HepG2 (cell line): ENCODE measurements around the gene UROS. TPM values are rescaled to one million over a fixed set of nuclear protein-coding genes. Genes with fewer than 3 reads are reported as not detected.

Experiments used
- ATAC-seq: fragments of 200-7000 bp; cut with Tn5 transposase; 3 replicates; pipeline ENCODE4 v1.9.1; 2020; ENCODE audit warnings: mild to moderate bottlenecking, moderate library complexity
- BruUV-seq: library from RNA; stranded (reverse); fragments of 400-500 nt; replicated peaks from 2 replicates; lab custom pipeline; 2021; lab: Mats Ljungman, UMichigan
- CTCF ChIA-PET: fragments of 300-600 bp; formaldehyde crosslinking; extraction: SDS; loops from one replicate; lab custom pipeline; 2021; ENCODE audit warnings: low total read pairs, inconsistent platforms, low intra/inter-chr PET ratio; lab: Yijun Ruan, JAX
- POLR2A ChIA-PET: fragments of 350-600 bp; sonication (Branson Sonifier 250); formaldehyde crosslinking; loops from one replicate; lab custom pipeline; 2020; ENCODE audit warnings: antibody characterized with exemption, inconsistent platforms; lab: Yijun Ruan, JAX
- DNase-seq: peaks from one replicate; pipeline ENCODE4 v3.0.0-alpha.2; 2015; ENCODE audit warnings: low spot score
- FAIRE-seq: peaks from 3 replicates; lab custom pipeline; 2011; peaks lifted over from hg19 to GRCh38; lab: Jason Lieb, UNC
- H2AFZ ChIP-seq: one replicate; pipeline ENCODE4 v1.6.1; 2011; ENCODE audit warnings: low read length, inconsistent platforms
- H3K27ac ChIP-seq: fragments of 300-600 bp; 3 replicates; pipeline ENCODE4 v1.8.0; 2011; ENCODE audit warnings: mixed run types, mild to moderate bottlenecking, mixed read lengths, low read length, inconsistent platforms; ENCODE audit not compliant: insufficient read depth; ENCODE audit errors: extremely low read length
- H3K27me3 ChIP-seq, 2 experiments: fragments of 200-600 bp in 1 of 2; 2 replicates in 1 of 2; 3 replicates in 1 of 2; pipeline versions ENCODE4 v1.6.0 to v1.8.0; 2011; ENCODE audit warnings: low read length in 2 of 2, mild to moderate bottlenecking in 2 of 2, moderate library complexity in 2 of 2, inconsistent platforms in 1 of 2; ENCODE audit not compliant: insufficient read depth in 2 of 2, control insufficient read depth in 1 of 2
- H3K36me3 ChIP-seq, 2 experiments: fragments of 200-600 bp in 1 of 2; replicated peaks in 1 of 2; 2 replicates in 1 of 2; 3 replicates in 1 of 2; pipeline versions ENCODE4 v1.5.1 to v1.8.0; 2011; ENCODE audit warnings: low read length in 2 of 2, inconsistent platforms in 1 of 2; ENCODE audit not compliant: insufficient read depth in 2 of 2, control insufficient read depth in 1 of 2
- H3K4me1 ChIP-seq: 2 replicates; pipeline ENCODE4 v1.5.1; 2012; ENCODE audit warnings: low read length, inconsistent platforms; ENCODE audit not compliant: insufficient read depth
- H3K4me2 ChIP-seq: 2 replicates; pipeline ENCODE4 v1.6.0; 2011; ENCODE audit warnings: low read depth, low read length, inconsistent platforms
- H3K4me3 ChIP-seq, 3 experiments: fragments of 200-600 bp in 1 of 3; sonication (generic), shearing (Covaris generic) in 1 of 3; replicated peaks in 1 of 3; 2 replicates each; pipeline ENCODE4 v1.5.1; 2011 to 2016; ENCODE audit warnings: low read length in 3 of 3, inconsistent platforms in 2 of 3, low read depth in 2 of 3, mild to moderate bottlenecking in 2 of 3, control low read depth in 1 of 3, mixed read lengths in 1 of 3; ENCODE audit not compliant: insufficient read depth in 1 of 3
- H3K79me2 ChIP-seq: one replicate; pipeline ENCODE4 v1.6.1; 2011; ENCODE audit warnings: low read length, inconsistent platforms; ENCODE audit not compliant: insufficient read depth
- H3K9ac ChIP-seq: 2 replicates; pipeline ENCODE4 v1.6.0; 2011; ENCODE audit warnings: mild to moderate bottlenecking, low read depth, low read length, inconsistent platforms; ENCODE audit not compliant: insufficient read depth
- H3K9me3 ChIP-seq: 2 replicates; pipeline ENCODE4 v1.5.1; 2012; ENCODE audit warnings: mild to moderate bottlenecking, low read length
- H4K20me1 ChIP-seq: 2 replicates; pipeline ENCODE4 v1.6.0; 2011; ENCODE audit warnings: inconsistent platforms, mild to moderate bottlenecking, low read length, moderate library complexity; ENCODE audit not compliant: insufficient read depth
- KAT2B ChIP-seq: fragments of 150-350 bp; IDR thresholded peaks from 2 replicates; pipeline ENCODE4 v1.6.1; 2014; ENCODE audit warnings: low read depth, low read length, borderline replicate concordance
- NKX3-1 ChIP-seq: sonication (generic); formaldehyde crosslinking; IDR thresholded peaks from 2 replicates; pipeline ENCODE4 v1.5.0; 2020; ENCODE audit warnings: missing genetic modification reagents
- NONO ChIP-seq, 2 experiments: fragments of 450-650 bp in 1 of 2; sonication (generic) in 1 of 2; formaldehyde crosslinking in 1 of 2; IDR thresholded peaks in 1 of 2; conservative IDR thresholded peaks in 1 of 2; 2 replicates each; pipeline versions ENCODE4 v1.6.1 to v1.8.0; 2017 to 2022; ENCODE audit warnings: mild to moderate bottlenecking in 1 of 2, missing genetic modification reagents in 1 of 2, moderate library complexity in 1 of 2
- RORA ChIP-seq: sonication (generic); formaldehyde crosslinking; IDR thresholded peaks from 2 replicates; pipeline ENCODE4 v1.5.0; 2020; ENCODE audit warnings: mild to moderate bottlenecking, missing genetic modification reagents, moderate library complexity
- ZNF224 ChIP-seq: sonication (generic); formaldehyde crosslinking; IDR thresholded peaks from 2 replicates; pipeline ENCODE4 v1.5.0; 2020; ENCODE audit warnings: mild to moderate bottlenecking, missing genetic modification reagents
- WGBS: methylation state at CpG from one replicate; pipeline ENCODE4 v1.1.6; 2017; ENCODE audit warnings: low lambda C conversion rate; 5-methylcytosine and 5-hydroxymethylcytosine counted together
- in situ Hi-C: cut with HindIII; loops from 2 replicates; pipeline ENCODE4 v1.10.0; 2017; ENCODE audit warnings: low pct_unique_long_range_greater_than_20kb; ENCODE audit not compliant: extremely low pct_ligation_motif_present
- intact Hi-C: fragments of 100-400 bp; cut with micrococcal nuclease; formaldehyde crosslinking; loops from one replicate; pipeline ENCODE4 v1.10.0; 2022; ENCODE audit not compliant: unreplicated experiment
- polyA plus RNA-seq, 8 experiments: library from polyadenylated mRNA; depleted of rRNA in 3 of 8; stranded (reverse) in 7 of 8; unstranded in 1 of 8; fragments of >200 nt; fragmentation: Illumina TruSeq in 4 of 8; extraction: Trizol in 4 of 8; gene quantifications; 2 replicates each; pipeline versions ENCODE4 v1.2.1 to v1.2.3, GENCODE V29; 2011 to 2016; ENCODE audit warnings: low read depth in 4 of 8, missing spikeins in 1 of 8, mixed read lengths in 1 of 8; ENCODE audit not compliant: insufficient read depth in 1 of 8
- total RNA-seq, 5 experiments: library from RNA; depleted of rRNA; stranded (reverse); fragments of >200 nt; fragmentation: Illumina TruSeq; extraction: Trizol; gene quantifications; 2 replicates each; pipeline ENCODE4 v1.2.3, GENCODE V29; 2016; ENCODE audit warnings: low read depth in 1 of 5
- TF ChIP-seq, protein P1 (sequence below): sonication (generic); formaldehyde crosslinking; IDR thresholded peaks from 2 replicates; pipeline ENCODE4 v1.8.0; 2022; ENCODE audit warnings: mild to moderate bottlenecking, missing genetic modification reagents, moderate library complexity
- TF ChIP-seq, protein P2 (sequence below): sonication (generic); formaldehyde crosslinking; IDR thresholded peaks from one replicate; pipeline ENCODE4 v1.5.1; 2020; ENCODE audit warnings: mild to moderate bottlenecking, missing genetic modification reagents; ENCODE audit errors: not compliant biosample characterization

Gene UROS
- total and polyA plus RNA-seq, 2 of the 13 experiments (the other 11 are each of a cell fraction or from before 2014, with no cell fraction given): 14.8 to 49.9 TPM

DNA sequence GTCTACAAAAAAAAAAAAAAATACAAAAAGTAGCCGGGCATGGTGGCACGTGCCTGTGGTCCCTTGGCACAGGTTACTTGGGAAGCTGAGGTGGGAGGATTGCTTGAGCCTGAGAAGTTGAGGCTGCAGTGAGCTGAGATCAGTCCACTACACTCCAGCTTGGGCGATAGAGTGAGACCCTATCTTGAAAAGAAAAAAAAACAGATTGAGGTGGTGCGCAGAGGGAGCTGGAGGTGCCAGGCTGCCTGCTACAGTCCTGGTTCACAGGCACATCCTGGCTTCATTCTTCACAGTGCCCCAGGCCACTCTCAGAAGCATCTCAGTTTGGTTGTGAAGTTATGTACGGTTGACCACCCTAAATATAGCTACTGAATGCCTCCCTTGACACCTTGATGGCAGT is 52.2 kb downstream of the UROS start:
- no peak for DNase-seq
- WGBS: 93% methylated on average over 5 of the region's 5 CpGs
- no peak overlapping the region for H3K9ac ChIP-seq
- no peak overlapping the region for H3K27ac ChIP-seq
- no peak overlapping the region for H3K4me2 ChIP-seq
- H3K9me3 ChIP-seq: no peaks in the 10 kb centered on the region
- no peaks in the 10 kb centered on the region; a peak in 1 of 5 replicates for H3K27me3 ChIP-seq
- intact Hi-C loops (loop anchor here (10.0 kb wide), 1 partner anchor 54 kb away; the partner anchor contains the start of genes BCCIP and UROS), in situ Hi-C loops (no loop called here)
- peaks cover 0 to under 1% of the 10 kb centered on the region in 2 experiments; a peak in 2 of 5 replicates for H3K36me3 ChIP-seq
- H3K4me3 ChIP-seq: no peak overlapping the region
- no TSS peak for BruUV-seq
- ChIA-PET POLR2A (no interaction called here), CTCF (no interaction called here)
- no peak for TF ChIP-seq KAT2B
- no peak for TF ChIP-seq ZNF224 (CRISPR knock-in tag)
- no peak for TF ChIP-seq RORA (CRISPR knock-in tag)
- TF ChIP-seq, protein P1, sequence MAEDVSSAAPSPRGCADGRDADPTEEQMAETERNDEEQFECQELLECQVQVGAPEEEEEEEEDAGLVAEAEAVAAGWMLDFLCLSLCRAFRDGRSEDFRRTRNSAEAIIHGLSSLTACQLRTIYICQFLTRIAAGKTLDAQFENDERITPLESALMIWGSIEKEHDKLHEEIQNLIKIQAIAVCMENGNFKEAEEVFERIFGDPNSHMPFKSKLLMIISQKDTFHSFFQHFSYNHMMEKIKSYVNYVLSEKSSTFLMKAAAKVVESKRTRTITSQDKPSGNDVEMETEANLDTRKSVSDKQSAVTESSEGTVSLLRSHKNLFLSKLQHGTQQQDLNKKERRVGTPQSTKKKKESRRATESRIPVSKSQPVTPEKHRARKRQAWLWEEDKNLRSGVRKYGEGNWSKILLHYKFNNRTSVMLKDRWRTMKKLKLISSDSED (CRISPR knock-in tag): no peak
- TF ChIP-seq NONO (IDR thresholded peaks at IDR 0.05): no peak
- TF ChIP-seq NONO (CRISPR knock-in tag; conservative IDR thresholded peaks at IDR 0.05): no peak
- TF ChIP-seq NKX3-1 (CRISPR knock-in tag): no peak
- TF ChIP-seq, protein P2, sequence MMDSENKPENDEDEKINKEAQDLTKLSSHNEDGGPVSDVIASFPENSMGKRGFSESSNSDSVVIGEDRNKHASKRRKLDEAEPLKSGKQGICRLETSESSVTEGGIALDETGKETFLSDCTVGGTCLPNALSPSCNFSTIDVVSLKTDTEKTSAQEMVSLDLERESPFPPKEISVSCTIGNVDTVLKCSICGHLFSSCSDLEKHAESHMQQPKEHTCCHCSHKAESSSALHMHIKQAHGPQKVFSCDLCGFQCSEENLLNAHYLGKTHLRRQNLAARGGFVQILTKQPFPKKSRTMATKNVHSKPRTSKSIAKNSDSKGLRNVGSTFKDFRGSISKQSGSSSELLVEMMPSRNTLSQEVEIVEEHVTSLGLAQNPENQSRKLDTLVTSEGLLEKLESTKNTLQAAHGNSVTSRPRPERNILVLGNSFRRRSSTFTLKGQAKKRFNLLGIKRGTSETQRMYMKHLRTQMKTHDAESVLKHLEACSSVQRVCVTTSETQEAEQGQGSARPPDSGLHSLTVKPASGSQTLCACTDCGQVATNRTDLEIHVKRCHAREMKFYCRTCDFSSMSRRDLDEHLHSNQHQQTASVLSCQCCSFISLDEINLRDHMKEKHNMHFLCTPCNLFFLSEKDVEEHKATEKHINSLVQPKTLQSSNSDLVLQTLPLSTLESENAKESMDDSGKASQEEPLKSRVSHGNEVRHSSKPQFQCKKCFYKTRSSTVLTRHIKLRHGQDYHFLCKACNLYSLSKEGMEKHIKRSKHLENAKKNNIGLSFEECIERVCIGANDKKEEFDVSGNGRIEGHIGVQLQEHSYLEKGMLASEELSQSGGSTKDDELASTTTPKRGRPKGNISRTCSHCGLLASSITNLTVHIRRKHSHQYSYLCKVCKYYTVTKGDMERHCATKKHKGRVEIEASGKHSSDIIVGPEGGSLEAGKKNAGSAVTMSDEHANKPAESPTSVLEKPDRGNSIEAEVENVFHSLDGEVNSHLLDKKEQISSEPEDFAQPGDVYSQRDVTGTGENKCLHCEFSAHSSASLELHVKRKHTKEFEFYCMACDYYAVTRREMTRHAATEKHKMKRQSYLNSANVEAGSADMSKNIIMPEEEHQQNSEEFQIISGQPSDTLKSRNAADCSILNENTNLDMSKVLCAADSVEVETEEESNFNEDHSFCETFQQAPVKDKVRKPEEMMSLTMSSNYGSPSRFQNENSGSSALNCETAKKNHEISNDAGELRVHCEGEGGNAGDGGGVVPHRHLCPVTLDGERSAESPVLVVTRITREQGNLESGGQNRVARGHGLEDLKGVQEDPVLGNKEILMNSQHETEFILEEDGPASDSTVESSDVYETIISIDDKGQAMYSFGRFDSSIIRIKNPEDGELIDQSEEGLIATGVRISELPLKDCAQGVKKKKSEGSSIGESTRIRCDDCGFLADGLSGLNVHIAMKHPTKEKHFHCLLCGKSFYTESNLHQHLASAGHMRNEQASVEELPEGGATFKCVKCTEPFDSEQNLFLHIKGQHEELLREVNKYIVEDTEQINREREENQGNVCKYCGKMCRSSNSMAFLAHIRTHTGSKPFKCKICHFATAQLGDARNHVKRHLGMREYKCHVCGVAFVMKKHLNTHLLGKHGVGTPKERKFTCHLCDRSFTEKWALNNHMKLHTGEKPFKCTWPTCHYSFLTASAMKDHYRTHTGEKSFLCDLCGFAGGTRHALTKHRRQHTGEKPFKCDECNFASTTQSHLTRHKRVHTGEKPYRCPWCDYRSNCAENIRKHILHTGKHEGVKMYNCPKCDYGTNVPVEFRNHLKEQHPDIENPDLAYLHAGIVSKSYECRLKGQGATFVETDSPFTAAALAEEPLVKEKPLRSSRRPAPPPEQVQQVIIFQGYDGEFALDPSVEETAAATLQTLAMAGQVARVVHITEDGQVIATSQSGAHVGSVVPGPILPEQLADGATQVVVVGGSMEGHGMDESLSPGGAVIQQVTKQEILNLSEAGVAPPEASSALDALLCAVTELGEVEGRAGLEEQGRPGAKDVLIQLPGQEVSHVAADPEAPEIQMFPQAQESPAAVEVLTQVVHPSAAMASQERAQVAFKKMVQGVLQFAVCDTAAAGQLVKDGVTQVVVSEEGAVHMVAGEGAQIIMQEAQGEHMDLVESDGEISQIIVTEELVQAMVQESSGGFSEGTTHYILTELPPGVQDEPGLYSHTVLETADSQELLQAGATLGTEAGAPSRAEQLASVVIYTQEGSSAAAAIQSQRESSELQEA (CRISPR knock-in tag): no peak
- FAIRE-seq: no peak
- peaks cover 12% of the 10 kb centered on the region; the same call in 1 of the 2 replicates for H3K4me1 ChIP-seq
- H2AFZ ChIP-seq: no peak overlapping the region
- no peak for ATAC-seq
- H4K20me1 ChIP-seq: no peaks in the 10 kb centered on the region
- no peaks in the 10 kb centered on the region for H3K79me2 ChIP-seq
